Measurements from ENCODE around the gene EZH2.

- TF ChIP-seq CTCF (conservative IDR thresholded peaks at IDR 0.05; ENCODE audit: low read depth, low read length): no peak
- no peak for TF ChIP-seq EZH2 (IDR thresholded peaks at IDR 0.05; ENCODE audit: low read length, unreplicated experiment)
- no peak for TF ChIP-seq EZH2phosphoT487 (IDR thresholded peaks at IDR 0.05; ENCODE audit: borderline replicate concordance, low read length)
These were observed 58.8 kb downstream of the EZH2 start for GRCh38 chr7:148825338-148825737.

Measured in PC-3 (cell line).